ENCODE results near the gene GRHL1.
A peak's percentile ranks its signal among the peaks of the same experiment; 100 is the strongest.

The GRHL1 gene

DNA sequence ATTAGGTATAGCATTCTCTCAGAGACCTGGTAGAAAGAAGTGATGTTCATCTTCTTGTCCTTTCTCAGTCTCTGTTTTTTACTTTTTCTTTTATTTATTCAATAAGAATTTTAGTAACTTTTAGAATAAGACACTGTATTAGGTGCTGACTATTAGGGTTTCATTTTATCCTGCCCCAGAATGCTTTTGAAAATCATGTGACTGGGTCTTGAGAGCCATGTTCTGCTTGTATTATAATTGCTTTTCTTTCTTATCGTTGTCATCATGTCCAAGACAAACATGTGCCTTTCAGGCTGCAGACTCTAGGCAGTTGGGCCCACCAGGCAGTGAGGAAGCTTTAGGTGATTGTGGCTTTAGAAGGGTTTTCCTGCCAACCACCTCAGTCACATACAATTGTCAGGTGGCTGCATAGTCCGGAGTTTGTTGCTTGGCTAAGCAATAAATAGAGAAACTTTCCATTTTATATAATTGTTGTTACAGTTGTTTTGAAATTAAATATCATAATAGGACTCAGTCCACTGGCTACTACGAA lies 15.1 kb downstream of the GRHL1 start:
- Histone ChIP-seq H3F3A (ENCODE audit: insufficient read depth, low read length) (peaks cover 25% of the 10 kb centered on the region), H3K9ac (ENCODE audit: low read length) (no peak overlapping the region), H3K27me3 (replicated peaks; ENCODE audit: insufficient read depth, low read length) (no peaks in the 10 kb centered on the region), H3K79me2 (ENCODE audit: low read length) (no peaks in the 10 kb centered on the region), H3K4me2 (ENCODE audit: low read depth, low read length) (peak overlapping the region; percentile 31; the same call in 1 of the 2 replicates), H2AFZ (ENCODE audit: low read length) (peak overlapping the region; percentile 53; the same call in 1 of the 2 replicates), H4K20me1 (ENCODE audit: insufficient read depth, low read length) (no peaks in the 10 kb centered on the region), H3K4me3 (ENCODE audit: low read length) (no peak overlapping the region), H3K9me3 (replicated peaks; ENCODE audit: insufficient read depth, low read length) (no peaks in the 10 kb centered on the region), H3K4me1 (ENCODE audit: low read length) (peaks cover 40% of the 10 kb centered on the region), H3K9me2 (replicated peaks; ENCODE audit: insufficient read depth, low read length) (no peaks in the 10 kb centered on the region), H3K36me3 (replicated peaks; ENCODE audit: insufficient read depth, low read length) (no peaks in the 10 kb centered on the region), H3K27ac (ENCODE audit: low read length) (peak overlapping the region; percentile 78; the same call in 1 of the 2 replicates)
- DNase-seq = peak; percentile 27
- TF ChIP-seq EZH2phosphoT487 (IDR thresholded peaks at IDR 0.05; ENCODE audit: low read length) = no peak
- no peak for TF ChIP-seq EZH2 (optimal IDR thresholded peaks at IDR 0.05; ENCODE audit: low read depth, low read length)
- TF ChIP-seq, protein P1, sequence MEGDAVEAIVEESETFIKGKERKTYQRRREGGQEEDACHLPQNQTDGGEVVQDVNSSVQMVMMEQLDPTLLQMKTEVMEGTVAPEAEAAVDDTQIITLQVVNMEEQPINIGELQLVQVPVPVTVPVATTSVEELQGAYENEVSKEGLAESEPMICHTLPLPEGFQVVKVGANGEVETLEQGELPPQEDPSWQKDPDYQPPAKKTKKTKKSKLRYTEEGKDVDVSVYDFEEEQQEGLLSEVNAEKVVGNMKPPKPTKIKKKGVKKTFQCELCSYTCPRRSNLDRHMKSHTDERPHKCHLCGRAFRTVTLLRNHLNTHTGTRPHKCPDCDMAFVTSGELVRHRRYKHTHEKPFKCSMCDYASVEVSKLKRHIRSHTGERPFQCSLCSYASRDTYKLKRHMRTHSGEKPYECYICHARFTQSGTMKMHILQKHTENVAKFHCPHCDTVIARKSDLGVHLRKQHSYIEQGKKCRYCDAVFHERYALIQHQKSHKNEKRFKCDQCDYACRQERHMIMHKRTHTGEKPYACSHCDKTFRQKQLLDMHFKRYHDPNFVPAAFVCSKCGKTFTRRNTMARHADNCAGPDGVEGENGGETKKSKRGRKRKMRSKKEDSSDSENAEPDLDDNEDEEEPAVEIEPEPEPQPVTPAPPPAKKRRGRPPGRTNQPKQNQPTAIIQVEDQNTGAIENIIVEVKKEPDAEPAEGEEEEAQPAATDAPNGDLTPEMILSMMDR (IDR thresholded peaks at IDR 0.05; ENCODE audit: low read length) = no peak

- Histone ChIP-seq H3K4me1 (ENCODE audit: low read length) (peaks cover 40% of the 10 kb centered on the region), H3K4me2 (ENCODE audit: low read depth, low read length) (peak overlapping the region; percentile 31; the same call in 1 of the 2 replicates)
These were observed 15.7 kb downstream of the GRHL1 start for GRCh38 chr2:9967053-9967775.

DNA sequence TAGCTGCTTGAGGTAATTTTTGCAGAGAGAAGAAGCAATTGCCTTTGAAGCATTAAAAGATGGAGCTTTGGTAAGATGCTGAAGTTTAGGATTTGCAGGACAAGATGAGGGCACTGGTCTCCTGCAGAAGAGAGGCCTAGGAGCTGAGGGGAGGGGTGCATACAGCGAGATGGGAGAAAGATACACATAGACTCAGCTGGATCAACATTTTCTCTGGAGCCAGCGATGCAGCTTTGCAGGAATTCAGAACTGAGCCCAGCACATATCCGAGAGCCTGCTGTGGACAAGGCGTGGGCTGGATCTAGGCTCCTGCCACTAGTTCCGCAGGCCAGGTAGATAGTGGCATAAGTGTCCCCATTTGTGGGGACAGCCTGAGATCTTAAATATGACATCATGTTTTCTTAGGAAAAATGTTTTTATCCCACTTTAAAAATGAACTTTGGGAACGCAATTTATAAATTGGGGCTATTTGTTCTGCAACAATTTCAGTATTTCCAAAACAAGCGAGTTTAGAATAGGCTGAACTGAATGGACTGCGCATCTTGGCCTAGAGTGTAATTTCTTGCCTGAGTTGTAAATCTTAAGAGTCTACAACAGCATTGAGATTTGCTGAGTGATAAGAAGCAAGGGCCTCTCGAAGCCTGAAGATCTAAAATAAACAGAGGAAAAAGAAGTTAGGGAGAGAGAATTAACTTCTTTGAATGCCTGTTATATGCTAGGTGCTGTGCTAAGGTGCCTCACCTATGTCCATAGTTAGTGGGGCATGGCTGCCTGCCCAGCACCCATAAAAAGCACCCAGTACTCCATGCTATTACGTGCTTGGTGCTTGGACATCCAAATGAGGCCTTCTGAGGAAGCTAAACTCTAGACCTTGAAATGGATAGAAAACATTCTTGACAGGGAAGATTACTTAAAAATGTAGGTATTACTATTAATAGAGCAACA lies 17.3 kb downstream of the GRHL1 start:
- Histone ChIP-seq H2AFZ (ENCODE audit: low read length) (no peak overlapping the region), H3K9me3 (replicated peaks; ENCODE audit: insufficient read depth, low read length) (no peaks in the 10 kb centered on the region), H3K4me2 (ENCODE audit: low read depth, low read length) (no peak overlapping the region), H3K36me3 (replicated peaks; ENCODE audit: insufficient read depth, low read length) (no peaks in the 10 kb centered on the region), H3K4me1 (ENCODE audit: low read length) (peaks cover 36% of the 10 kb centered on the region), H3K79me2 (ENCODE audit: low read length) (no peaks in the 10 kb centered on the region), H4K20me1 (ENCODE audit: insufficient read depth, low read length) (no peaks in the 10 kb centered on the region), H3K27ac (ENCODE audit: low read length) (no peak overlapping the region), H3K9ac (ENCODE audit: low read length) (no peak overlapping the region), H3K27me3 (replicated peaks; ENCODE audit: insufficient read depth, low read length) (no peaks in the 10 kb centered on the region), H3K4me3 (ENCODE audit: low read length) (no peak overlapping the region), H3F3A (ENCODE audit: insufficient read depth, low read length) (peaks cover 25% of the 10 kb centered on the region), H3K9me2 (replicated peaks; ENCODE audit: insufficient read depth, low read length) (no peaks in the 10 kb centered on the region)
- TF ChIP-seq EZH2 (optimal IDR thresholded peaks at IDR 0.05; ENCODE audit: low read depth, low read length) (no peak), EZH2phosphoT487 (IDR thresholded peaks at IDR 0.05; ENCODE audit: low read length) (no peak)
- TF ChIP-seq, protein P1 (IDR thresholded peaks at IDR 0.05; ENCODE audit: low read length) = no peak
- no peak for DNase-seq

More at GRCh38 chr2:9967053-9967775, 15.7 kb downstream of the GRHL1 start:
- peak overlapping the region; percentile 78; the same call in 1 of the 2 replicates for H3K27ac ChIP-seq (ENCODE audit: low read length)
- TF ChIP-seq EZH2phosphoT487 (IDR thresholded peaks at IDR 0.05; ENCODE audit: low read length) (no peak), EZH2 (optimal IDR thresholded peaks at IDR 0.05; ENCODE audit: low read depth, low read length) (no peak)
- TF ChIP-seq, protein P1 (IDR thresholded peaks at IDR 0.05; ENCODE audit: low read length) = no peak
- no peaks in the 10 kb centered on the region for H3K36me3 ChIP-seq (replicated peaks; ENCODE audit: insufficient read depth, low read length)
- no peak overlapping the region for H2AFZ ChIP-seq (ENCODE audit: low read length)
- H3K9me3 ChIP-seq (replicated peaks; ENCODE audit: insufficient read depth, low read length) = no peaks in the 10 kb centered on the region
- H3K79me2 ChIP-seq (ENCODE audit: low read length) = no peaks in the 10 kb centered on the region
- no peaks in the 10 kb centered on the region for H4K20me1 ChIP-seq (ENCODE audit: insufficient read depth, low read length)
- peak; percentile 22 for DNase-seq
- no peak overlapping the region for H3K4me3 ChIP-seq (ENCODE audit: low read length)
- H3K27me3 ChIP-seq (replicated peaks; ENCODE audit: insufficient read depth, low read length) = no peaks in the 10 kb centered on the region
- H3K9ac ChIP-seq (ENCODE audit: low read length) = no peak overlapping the region
- no peaks in the 10 kb centered on the region for H3K9me2 ChIP-seq (replicated peaks; ENCODE audit: insufficient read depth, low read length)
- peaks cover 25% of the 10 kb centered on the region for H3F3A ChIP-seq (ENCODE audit: insufficient read depth, low read length)
